Measurements from ENCODE around the gene DGKD. TPM values are rescaled to one million over a fixed set of nuclear protein-coding genes. Genes with fewer than 3 reads are reported as not detected.
A peak's percentile ranks its signal among the peaks of the same experiment; 100 is the strongest.

DGKD gene
- total RNA-seq, 1 donor from 2014 or later, result 49.5 TPM

GRCh38 chr2:233356546-233357308, 2.4 kb downstream of the DGKD start:
- Mint-ChIP-seq H3K27ac (peak overlapping the region; percentile 17), H3K4me1 (ENCODE audit: low read depth) (peaks cover 28% of the 10 kb centered on the region), H3K4me3 (ENCODE audit: low read depth) (peak overlapping the region; percentile 85), H3K27me3 (peaks cover 12% of the 10 kb centered on the region), H3K36me3 (ENCODE audit: insufficient read depth) (peaks cover 2% of the 10 kb centered on the region), H3K9me3 (ENCODE audit: low read depth) (no peaks in the 10 kb centered on the region)
- DNase-seq (ENCODE audit: low spot score, unreplicated experiment), result no peak
- TF ChIP-seq CTCF (IDR thresholded peaks at IDR 0.05; ENCODE audit: unreplicated experiment), result no peak

GRCh38 chr2:233358335-233358734, 4.0 kb downstream of the DGKD start:
- Mint-ChIP-seq H3K27ac (no peak overlapping the region), H3K4me1 (ENCODE audit: low read depth) (peaks cover 28% of the 10 kb centered on the region), H3K36me3 (ENCODE audit: insufficient read depth) (peaks cover 2% of the 10 kb centered on the region), H3K4me3 (ENCODE audit: low read depth) (no peak overlapping the region), H3K27me3 (peaks cover 12% of the 10 kb centered on the region), H3K9me3 (ENCODE audit: low read depth) (no peaks in the 10 kb centered on the region)
- no peak for TF ChIP-seq CTCF (IDR thresholded peaks at IDR 0.05; ENCODE audit: unreplicated experiment)
- no peak for DNase-seq (ENCODE audit: low spot score, unreplicated experiment)

GRCh38 chr2:233358947-233359346, 4.7 kb downstream of the DGKD start:
- Mint-ChIP-seq H3K36me3 (ENCODE audit: insufficient read depth) (peaks cover 3% of the 10 kb centered on the region), H3K27ac (no peak overlapping the region), H3K9me3 (ENCODE audit: low read depth) (no peaks in the 10 kb centered on the region), H3K4me1 (ENCODE audit: low read depth) (peaks cover 22% of the 10 kb centered on the region), H3K27me3 (peaks cover 12% of the 10 kb centered on the region), H3K4me3 (ENCODE audit: low read depth) (no peak overlapping the region)
- DNase-seq (ENCODE audit: low spot score, unreplicated experiment), result no peak
- TF ChIP-seq CTCF (IDR thresholded peaks at IDR 0.05; ENCODE audit: unreplicated experiment), result no peak

GRCh38 chr2:233359823-233360222, 5.5 kb downstream of the DGKD start:
- H3K9me3 Mint-ChIP-seq (ENCODE audit: low read depth), result no peaks in the 10 kb centered on the region
- H3K4me1 Mint-ChIP-seq (ENCODE audit: low read depth), result peaks cover 21% of the 10 kb centered on the region
- DNase-seq (ENCODE audit: low spot score, unreplicated experiment), result no peak
- peaks cover 3% of the 10 kb centered on the region for H3K36me3 Mint-ChIP-seq (ENCODE audit: insufficient read depth)
- no peak overlapping the region for H3K4me3 Mint-ChIP-seq (ENCODE audit: low read depth)
- peaks cover 12% of the 10 kb centered on the region for H3K27me3 Mint-ChIP-seq
- TF ChIP-seq CTCF (IDR thresholded peaks at IDR 0.05; ENCODE audit: unreplicated experiment), result no peak
- H3K27ac Mint-ChIP-seq, result no peak overlapping the region

GRCh38 chr2:233360771-233361176, 6.5 kb downstream of the DGKD start:
- H3K36me3 Mint-ChIP-seq (ENCODE audit: insufficient read depth), result peaks cover 3% of the 10 kb centered on the region
- H3K4me1 Mint-ChIP-seq (ENCODE audit: low read depth), result peaks cover 15% of the 10 kb centered on the region
- H3K9me3 Mint-ChIP-seq (ENCODE audit: low read depth), result no peaks in the 10 kb centered on the region
- H3K27ac Mint-ChIP-seq, result no peak overlapping the region
- no peak for TF ChIP-seq CTCF (IDR thresholded peaks at IDR 0.05; ENCODE audit: unreplicated experiment)
- H3K4me3 Mint-ChIP-seq (ENCODE audit: low read depth), result no peak overlapping the region
- H3K27me3 Mint-ChIP-seq, result peaks cover 5% of the 10 kb centered on the region
- no peak for DNase-seq (ENCODE audit: low spot score, unreplicated experiment)

Data from progenitor cell of endocrine pancreas (in vitro differentiated cells).